Thymus (tissue), 11 donors: ENCODE data around the gene GALNT17. TPM values are rescaled to one million over a fixed set of nuclear protein-coding genes. Genes with fewer than 3 reads are reported as not detected.

Experiments used
- DNase-seq, 9 donors: peaks; one replicate each; pipeline ENCODE4 v3.0.0-alpha.2; 2013; ENCODE audit warnings: low spot score in 9 of 9, low read depth in 6 of 9, missing footprints in 1 of 9
- H3K27ac ChIP-seq, 2 donors: one replicate each; pipeline ENCODE4 v1.5.1; 2013; ENCODE audit warnings: control low read depth in 1 of 2, low read depth in 1 of 2, low read length in 1 of 2, mild to moderate bottlenecking in 1 of 2, moderate library complexity in 1 of 2
- H3K27me3 ChIP-seq, 2 donors: one replicate each; pipeline ENCODE4 v1.5.1; 2013; ENCODE audit warnings: low read length in 1 of 2; ENCODE audit not compliant: control insufficient read depth in 2 of 2, insufficient read depth in 1 of 2
- H3K36me3 ChIP-seq, 2 donors: one replicate each; pipeline ENCODE4 v1.5.1; 2013; ENCODE audit warnings: low read length in 1 of 2, mild to moderate bottlenecking in 1 of 2, moderate library complexity in 1 of 2; ENCODE audit not compliant: control insufficient read depth in 2 of 2, insufficient read depth in 2 of 2
- H3K4me1 ChIP-seq, 2 donors: one replicate each; pipeline ENCODE4 v1.5.1; 2013; ENCODE audit warnings: low read length in 2 of 2; ENCODE audit not compliant: control insufficient read depth in 2 of 2, insufficient read depth in 2 of 2
- H3K4me3 ChIP-seq, 2 donors: one replicate each; pipeline ENCODE4 v1.5.1; 2013; ENCODE audit warnings: low read length in 2 of 2, control low read depth in 1 of 2, mild to moderate bottlenecking in 1 of 2
- H3K9me3 ChIP-seq, 2 donors: one replicate each; pipeline ENCODE4 v1.5.1; 2013; ENCODE audit warnings: low read length in 1 of 2, mild to moderate bottlenecking in 1 of 2; ENCODE audit not compliant: control insufficient read depth in 2 of 2, insufficient read depth in 1 of 2
- WGBS: extraction: QIAGEN DNeasy Blood & Tissue Kit; methylation state at CpG from one replicate; pipeline ENCODE4 v1.1.7; 2013; 5-methylcytosine and 5-hydroxymethylcytosine counted together
- polyA plus RNA-seq: library from polyadenylated mRNA; stranded (reverse); fragments of 200-250 nt; gene quantifications from one replicate; pipeline ENCODE4 v1.2.3, GENCODE V29; 2013
- total RNA-seq: library from RNA; stranded (reverse); fragments of 120-200 nt; gene quantifications from one replicate; pipeline ENCODE4 v1.2.4, GENCODE V29; 2013
- donor health status: healthy.

The GALNT17 gene
- total and polyA plus RNA-seq, 2 donors = 1.8 to 9.2 TPM

GRCh38 chr7:71278257-71278656, 146.3 kb downstream of the GALNT17 start:
- WGBS = 95% methylated on average over 2 of the region's 2 CpGs
- Histone ChIP-seq H3K9me3 (no peaks in the 10 kb centered on the region), H3K27ac (no peak overlapping the region), H3K4me1 (no peaks in the 10 kb centered on the region), H3K4me3 (no peak overlapping the region), H3K27me3 (no peaks in the 10 kb centered on the region), H3K36me3 (no peaks in the 10 kb centered on the region)
- no peak for DNase-seq

DNA sequence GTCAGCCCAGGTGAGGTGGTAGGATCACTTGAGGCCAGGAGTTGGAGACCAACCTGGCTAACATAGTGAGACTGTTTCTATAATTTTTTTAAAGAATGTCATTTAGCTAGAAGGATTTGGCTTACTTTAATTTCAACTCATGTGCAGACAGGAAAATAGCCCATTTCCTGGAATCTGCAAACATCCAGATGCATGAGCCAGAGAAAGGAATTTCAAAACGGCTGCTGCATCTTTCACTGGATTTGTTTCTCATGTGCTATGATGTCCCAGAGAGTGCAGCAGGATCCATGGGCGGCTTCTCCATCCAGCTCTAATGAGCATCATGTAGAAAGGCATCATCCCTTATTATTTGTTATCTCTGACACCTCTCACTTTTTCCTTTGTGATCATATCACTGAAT, 149.3 kb downstream of the GALNT17 start:
- DNase-seq = no peak
- Histone ChIP-seq H3K4me3 (no peak overlapping the region), H3K4me1 (no peaks in the 10 kb centered on the region), H3K27ac (no peak overlapping the region), H3K9me3 (no peaks in the 10 kb centered on the region), H3K36me3 (no peaks in the 10 kb centered on the region), H3K27me3 (no peaks in the 10 kb centered on the region)
- 80% methylated on average over 2 of the region's 2 CpGs for WGBS

- DNase-seq = no peak
- no peak overlapping the region for H3K27ac ChIP-seq
- no peaks in the 10 kb centered on the region for H3K36me3 ChIP-seq
- no peaks in the 10 kb centered on the region for H3K27me3 ChIP-seq
- H3K9me3 ChIP-seq = no peaks in the 10 kb centered on the region
- no peaks in the 10 kb centered on the region for H3K4me1 ChIP-seq
- 84% methylated on average over 11 of the region's 11 CpGs for WGBS
- H3K4me3 ChIP-seq = no peak overlapping the region
Observed at GRCh38 chr7:71283802-71284201, 151.9 kb downstream of the GALNT17 start.

DNA sequence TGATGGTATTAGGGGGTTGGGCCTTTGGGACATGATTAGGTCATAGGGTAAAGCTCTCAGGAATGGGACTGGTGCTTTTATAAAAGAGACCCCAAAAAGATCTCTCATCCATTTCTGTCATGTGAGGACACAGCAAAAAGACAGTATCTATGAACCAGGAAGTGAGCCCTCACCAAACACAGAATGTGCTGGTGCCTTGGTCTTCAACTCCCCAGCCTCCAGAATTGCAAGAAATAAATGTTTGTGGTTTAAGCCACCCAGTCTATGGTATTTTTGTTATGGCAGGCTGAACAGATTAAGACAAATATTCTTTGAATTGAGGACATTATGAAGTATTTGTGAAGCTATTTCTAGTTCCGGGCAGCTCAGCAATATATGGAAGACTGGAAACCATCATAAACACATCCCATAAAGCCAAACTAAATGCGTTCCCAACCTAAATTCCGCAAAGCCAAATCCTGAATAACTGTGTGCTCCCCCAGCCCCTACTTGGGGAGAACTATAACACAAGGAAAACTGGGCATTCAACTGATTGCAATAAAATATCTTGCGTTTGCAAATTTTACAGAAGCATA, 153.7 kb downstream of the GALNT17 start:
- H3K9me3 ChIP-seq = no peaks in the 10 kb centered on the region
- no peaks in the 10 kb centered on the region for H3K4me1 ChIP-seq
- no peaks in the 10 kb centered on the region for H3K36me3 ChIP-seq
- no peak for DNase-seq
- H3K27me3 ChIP-seq = no peaks in the 10 kb centered on the region
- WGBS = 89% methylated on average over 4 of the region's 4 CpGs
- H3K27ac ChIP-seq = no peak overlapping the region
- H3K4me3 ChIP-seq = no peak overlapping the region

DNA sequence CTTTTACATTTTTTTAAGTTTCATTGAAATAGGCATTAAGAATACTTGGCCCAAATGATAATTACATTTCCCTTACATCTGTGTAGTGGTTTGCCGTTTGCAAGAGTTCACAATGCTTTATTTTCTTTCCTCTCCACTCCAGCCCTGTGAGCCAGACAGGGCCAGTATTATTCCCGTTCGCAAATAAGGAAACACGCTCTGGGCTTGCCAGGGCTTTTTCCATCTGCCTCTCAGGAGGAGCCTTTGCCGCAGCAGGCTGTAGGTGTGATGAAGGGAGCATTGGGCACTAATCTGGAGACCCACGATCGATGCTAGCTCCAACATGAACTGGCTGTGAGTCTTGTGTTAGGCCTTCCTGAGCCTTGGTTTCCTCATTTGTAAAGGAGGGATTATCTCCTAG, 154.4 kb downstream of the GALNT17 start:
- no peak for DNase-seq
- Histone ChIP-seq H3K4me3 (no peak overlapping the region), H3K4me1 (no peaks in the 10 kb centered on the region), H3K9me3 (no peaks in the 10 kb centered on the region), H3K27me3 (no peaks in the 10 kb centered on the region), H3K36me3 (no peaks in the 10 kb centered on the region), H3K27ac (no peak overlapping the region)
- WGBS = 97% methylated on average over 7 of the region's 7 CpGs

DNA sequence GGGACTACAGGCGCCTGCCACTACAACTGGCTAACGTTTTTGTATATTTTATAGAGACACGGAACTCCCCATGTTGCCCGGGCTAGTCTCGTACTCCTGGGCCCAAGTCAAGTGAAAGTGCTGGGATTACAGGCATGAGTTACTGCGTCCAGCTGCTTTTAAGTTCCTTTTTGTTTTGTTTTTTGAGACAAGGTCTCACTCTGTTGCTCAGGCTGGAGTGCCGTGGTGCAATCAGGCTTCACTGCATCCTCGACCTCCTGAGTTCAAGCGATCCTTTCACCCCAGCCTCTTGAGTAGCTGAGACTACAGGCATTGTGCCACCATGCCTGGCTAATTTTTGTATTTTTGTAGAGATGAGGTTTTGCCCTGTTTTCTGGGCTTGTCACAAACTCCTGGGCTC, 155.0 kb downstream of the GALNT17 start:
- DNase-seq = no peak
- Histone ChIP-seq H3K9me3 (no peaks in the 10 kb centered on the region), H3K36me3 (no peaks in the 10 kb centered on the region), H3K4me3 (no peak overlapping the region), H3K27ac (no peak overlapping the region), H3K27me3 (no peaks in the 10 kb centered on the region), H3K4me1 (no peaks in the 10 kb centered on the region)
- WGBS = 92% methylated on average over 9 of the region's 9 CpGs

DNA sequence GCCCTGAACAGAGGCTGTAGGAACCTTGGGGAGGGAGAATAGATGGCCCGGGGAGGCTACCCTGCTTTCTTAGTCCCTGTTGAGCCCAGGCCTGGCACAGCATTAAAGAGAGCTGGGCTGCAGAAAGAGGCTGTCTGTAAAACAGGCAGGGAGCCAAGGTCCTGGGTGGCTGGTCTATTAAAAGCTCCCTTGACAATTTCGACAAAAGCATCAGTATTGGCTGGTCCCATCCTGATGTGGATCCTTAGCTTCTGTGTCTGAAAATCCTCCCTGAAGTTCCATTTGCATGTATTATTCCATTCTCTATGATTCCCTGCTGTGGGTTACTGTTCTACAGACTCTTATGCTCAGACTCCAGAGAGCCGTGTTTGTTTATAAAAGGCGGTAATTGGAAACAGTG, 158.5 kb downstream of the GALNT17 start:
- 89% methylated on average over 4 of the region's 4 CpGs for WGBS
- no peaks in the 10 kb centered on the region for H3K36me3 ChIP-seq
- no peak for DNase-seq

DNA sequence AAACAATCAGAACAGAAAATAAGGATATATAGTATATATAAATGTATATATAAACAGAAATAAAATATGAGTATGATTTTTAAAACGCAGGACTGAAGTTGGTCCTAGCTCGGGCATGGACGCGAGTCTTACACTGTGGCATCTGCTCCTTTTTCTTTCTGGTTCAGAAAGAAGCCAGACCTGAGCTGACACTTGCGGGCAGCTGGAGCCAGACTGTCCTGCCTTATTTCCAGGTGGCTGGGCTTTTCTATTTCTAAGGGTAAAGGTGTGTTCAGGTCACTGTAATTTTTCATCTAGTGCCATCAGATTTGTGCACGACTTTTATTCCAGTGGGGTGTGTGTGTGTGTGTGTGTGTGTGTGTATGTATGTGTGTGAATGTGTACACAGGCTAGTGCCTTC, 166.4 kb downstream of the GALNT17 start:
- Histone ChIP-seq H3K4me3 (no peak overlapping the region), H3K27me3 (no peaks in the 10 kb centered on the region), H3K27ac (no peak overlapping the region), H3K9me3 (no peaks in the 10 kb centered on the region), H3K4me1 (no peaks in the 10 kb centered on the region), H3K36me3 (no peaks in the 10 kb centered on the region)
- WGBS = 94% methylated on average over 6 of the region's 6 CpGs
- DNase-seq = no peak

More for the DNA sequence above, 158.5 kb downstream of the GALNT17 start:
- H3K27ac ChIP-seq = no peak overlapping the region
- no peaks in the 10 kb centered on the region for H3K4me1 ChIP-seq
- no peak overlapping the region for H3K4me3 ChIP-seq
- no peaks in the 10 kb centered on the region for H3K9me3 ChIP-seq
- H3K27me3 ChIP-seq = no peaks in the 10 kb centered on the region

DNA sequence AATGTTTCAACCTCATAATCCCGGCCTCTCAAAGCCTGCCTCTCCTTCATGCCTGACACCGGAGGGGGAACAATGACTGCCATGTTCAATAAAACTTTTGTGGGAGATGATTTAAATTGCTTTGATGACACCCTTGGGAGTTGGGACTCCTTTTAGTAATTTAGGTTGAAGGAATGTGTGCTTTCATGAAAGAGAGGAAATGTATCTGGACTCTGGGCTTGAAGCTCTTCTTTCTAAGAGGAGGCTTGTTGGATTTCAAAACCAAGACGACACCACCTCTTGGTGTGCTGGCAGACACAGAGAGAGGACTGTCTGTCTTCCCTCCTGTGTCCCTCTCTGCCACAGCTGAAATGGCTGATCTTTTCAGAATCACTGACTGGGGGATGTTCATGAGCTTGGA, 168.1 kb downstream of the GALNT17 start:
- 95% methylated on average over 3 of the region's 3 CpGs for WGBS
- Histone ChIP-seq H3K4me1 (no peaks in the 10 kb centered on the region), H3K27me3 (no peaks in the 10 kb centered on the region), H3K36me3 (no peaks in the 10 kb centered on the region), H3K9me3 (no peaks in the 10 kb centered on the region), H3K4me3 (no peak overlapping the region), H3K27ac (no peak overlapping the region)
- DNase-seq = no peak

DNA sequence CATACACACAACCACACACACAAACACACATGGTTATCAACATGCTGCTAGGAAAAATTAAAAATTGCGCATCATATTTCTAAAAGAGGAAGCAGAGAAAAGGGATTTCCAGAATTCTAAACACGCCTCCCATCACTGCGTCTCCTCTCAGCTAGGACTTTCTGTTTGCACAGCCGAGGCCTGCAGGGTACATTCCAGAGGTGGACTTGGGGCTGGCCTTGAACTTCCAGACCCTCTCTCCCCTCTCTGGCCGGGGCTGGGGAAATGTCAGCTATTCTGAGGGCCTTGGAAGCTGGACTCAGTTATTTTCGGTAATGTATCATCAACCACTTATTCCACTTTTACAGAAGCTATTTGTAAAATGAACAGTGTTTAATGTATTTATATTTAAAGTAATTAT, 168.7 kb downstream of the GALNT17 start:
- WGBS = 78% methylated on average over 6 of the region's 6 CpGs
- DNase-seq = no peak
- Histone ChIP-seq H3K4me1 (no peaks in the 10 kb centered on the region), H3K9me3 (no peaks in the 10 kb centered on the region), H3K4me3 (no peak overlapping the region), H3K36me3 (no peaks in the 10 kb centered on the region), H3K27ac (no peak overlapping the region), H3K27me3 (no peaks in the 10 kb centered on the region)
